Smooth muscle cell of the brain vasculature (primary cell): ENCODE data around the gene HECW1.
A peak's percentile ranks its signal among the peaks of the same experiment; 100 is the strongest.
"Not testable (repeated sequence)": the region's sequence is repeated elsewhere in the genome, so short reads cannot be mapped to it uniquely, and the experiment has no call there.

ENCODE experiments used
- DNase-seq: peaks from one replicate; pipeline ENCODE4 v3.0.0-alpha.2; 2012; ENCODE audit warnings: low read depth, low spot score

Gene HECW1

GRCh38 chr7:43112941-43113621 lies 634 bp downstream of the HECW1 start:
- DNase-seq: peak; percentile 13

GRCh38 chr7:43113622-43114457 lies 1.4 kb downstream of the HECW1 start:
- DNase-seq: no peak

GRCh38 chr7:43114458-43114780 lies 2.0 kb downstream of the HECW1 start:
- no peak for DNase-seq

GRCh38 chr7:43116451-43116850 lies 4.0 kb downstream of the HECW1 start:
- DNase-seq: no peak

GRCh38 chr7:43117095-43117494 lies 4.6 kb downstream of the HECW1 start:
- DNase-seq: no peak

GRCh38 chr7:43117861-43118260 lies 5.4 kb downstream of the HECW1 start:
- no peak for DNase-seq

- no peak for DNase-seq
Measured at GRCh38 chr7:43118313-43118712, 5.9 kb downstream of the HECW1 start.

- DNase-seq: no peak
Measured at GRCh38 chr7:43119371-43120075, 7.1 kb downstream of the HECW1 start.

GRCh38 chr7:43121973-43122372 lies 9.5 kb downstream of the HECW1 start:
- DNase-seq: no peak

- no peak for DNase-seq
Measured at GRCh38 chr7:43123457-43123856, 11.0 kb downstream of the HECW1 start.

GRCh38 chr7:43124388-43124787 lies 11.9 kb downstream of the HECW1 start:
- DNase-seq: no peak

GRCh38 chr7:43130347-43130746 lies 17.9 kb downstream of the HECW1 start:
- DNase-seq: no peak

GRCh38 chr7:43135129-43135528 lies 22.7 kb downstream of the HECW1 start:
- DNase-seq: no peak

GRCh38 chr7:43136064-43136463 lies 23.6 kb downstream of the HECW1 start:
- no peak for DNase-seq

- not testable (repeated sequence) for DNase-seq
Measured at GRCh38 chr7:43137121-43137744, 24.8 kb downstream of the HECW1 start.

- no peak for DNase-seq
Measured at GRCh38 chr7:43137811-43138210, 25.4 kb downstream of the HECW1 start.

- DNase-seq: no peak
Measured at GRCh38 chr7:43138710-43139109, 26.3 kb downstream of the HECW1 start.

GRCh38 chr7:43139137-43139536 lies 26.7 kb downstream of the HECW1 start:
- peak; percentile 90 for DNase-seq

- DNase-seq: no peak
Measured at GRCh38 chr7:43140186-43140585, 27.7 kb downstream of the HECW1 start.

GRCh38 chr7:43141091-43141490 lies 28.6 kb downstream of the HECW1 start:
- DNase-seq: peak; percentile 71

- no peak for DNase-seq
Measured at GRCh38 chr7:43142703-43143102, 30.3 kb downstream of the HECW1 start.

GRCh38 chr7:43143918-43144589 lies 31.6 kb downstream of the HECW1 start:
- no peak for DNase-seq
